ENCODE measurements around the gene CENPW. TPM values are rescaled to one million over a fixed set of nuclear protein-coding genes. Genes with fewer than 3 reads are reported as not detected.
A peak's percentile ranks its signal among the peaks of the same experiment; 100 is the strongest.

CENPW gene
- total and polyA plus RNA-seq, 9 of the 15 experiments (the other 6 are each of a cell fraction or from before 2014, with no cell fraction given), result 48.7 to 285 (median 82.8) TPM

- TF ChIP-seq, protein P1, sequence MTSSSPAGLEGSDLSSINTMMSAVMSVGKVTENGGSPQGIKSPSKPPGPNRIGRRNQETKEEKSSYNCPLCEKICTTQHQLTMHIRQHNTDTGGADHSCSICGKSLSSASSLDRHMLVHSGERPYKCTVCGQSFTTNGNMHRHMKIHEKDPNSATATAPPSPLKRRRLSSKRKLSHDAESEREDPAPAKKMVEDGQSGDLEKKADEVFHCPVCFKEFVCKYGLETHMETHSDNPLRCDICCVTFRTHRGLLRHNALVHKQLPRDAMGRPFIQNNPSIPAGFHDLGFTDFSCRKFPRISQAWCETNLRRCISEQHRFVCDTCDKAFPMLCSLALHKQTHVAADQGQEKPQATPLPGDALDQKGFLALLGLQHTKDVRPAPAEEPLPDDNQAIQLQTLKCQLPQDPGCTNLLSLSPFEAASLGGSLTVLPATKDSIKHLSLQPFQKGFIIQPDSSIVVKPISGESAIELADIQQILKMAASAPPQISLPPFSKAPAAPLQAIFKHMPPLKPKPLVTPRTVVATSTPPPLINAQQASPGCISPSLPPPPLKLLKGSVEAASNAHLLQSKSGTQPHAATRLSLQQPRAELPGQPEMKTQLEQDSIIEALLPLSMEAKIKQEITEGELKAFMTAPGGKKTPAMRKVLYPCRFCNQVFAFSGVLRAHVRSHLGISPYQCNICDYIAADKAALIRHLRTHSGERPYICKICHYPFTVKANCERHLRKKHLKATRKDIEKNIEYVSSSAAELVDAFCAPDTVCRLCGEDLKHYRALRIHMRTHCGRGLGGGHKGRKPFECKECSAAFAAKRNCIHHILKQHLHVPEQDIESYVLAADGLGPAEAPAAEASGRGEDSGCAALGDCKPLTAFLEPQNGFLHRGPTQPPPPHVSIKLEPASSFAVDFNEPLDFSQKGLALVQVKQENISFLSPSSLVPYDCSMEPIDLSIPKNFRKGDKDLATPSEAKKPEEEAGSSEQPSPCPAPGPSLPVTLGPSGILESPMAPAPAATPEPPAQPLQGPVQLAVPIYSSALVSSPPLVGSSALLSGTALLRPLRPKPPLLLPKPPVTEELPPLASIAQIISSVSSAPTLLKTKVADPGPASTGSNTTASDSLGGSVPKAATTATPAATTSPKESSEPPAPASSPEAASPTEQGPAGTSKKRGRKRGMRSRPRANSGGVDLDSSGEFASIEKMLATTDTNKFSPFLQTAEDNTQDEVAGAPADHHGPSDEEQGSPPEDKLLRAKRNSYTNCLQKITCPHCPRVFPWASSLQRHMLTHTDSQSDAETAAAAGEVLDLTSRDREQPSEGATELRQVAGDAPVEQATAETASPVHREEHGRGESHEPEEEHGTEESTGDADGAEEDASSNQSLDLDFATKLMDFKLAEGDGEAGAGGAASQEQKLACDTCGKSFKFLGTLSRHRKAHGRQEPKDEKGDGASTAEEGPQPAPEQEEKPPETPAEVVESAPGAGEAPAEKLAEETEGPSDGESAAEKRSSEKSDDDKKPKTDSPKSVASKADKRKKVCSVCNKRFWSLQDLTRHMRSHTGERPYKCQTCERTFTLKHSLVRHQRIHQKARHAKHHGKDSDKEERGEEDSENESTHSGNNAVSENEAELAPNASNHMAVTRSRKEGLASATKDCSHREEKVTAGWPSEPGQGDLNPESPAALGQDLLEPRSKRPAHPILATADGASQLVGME (CRISPR knock-in tag; IDR thresholded peaks at IDR 0.05), result no peak
- TF ChIP-seq, protein P2, sequence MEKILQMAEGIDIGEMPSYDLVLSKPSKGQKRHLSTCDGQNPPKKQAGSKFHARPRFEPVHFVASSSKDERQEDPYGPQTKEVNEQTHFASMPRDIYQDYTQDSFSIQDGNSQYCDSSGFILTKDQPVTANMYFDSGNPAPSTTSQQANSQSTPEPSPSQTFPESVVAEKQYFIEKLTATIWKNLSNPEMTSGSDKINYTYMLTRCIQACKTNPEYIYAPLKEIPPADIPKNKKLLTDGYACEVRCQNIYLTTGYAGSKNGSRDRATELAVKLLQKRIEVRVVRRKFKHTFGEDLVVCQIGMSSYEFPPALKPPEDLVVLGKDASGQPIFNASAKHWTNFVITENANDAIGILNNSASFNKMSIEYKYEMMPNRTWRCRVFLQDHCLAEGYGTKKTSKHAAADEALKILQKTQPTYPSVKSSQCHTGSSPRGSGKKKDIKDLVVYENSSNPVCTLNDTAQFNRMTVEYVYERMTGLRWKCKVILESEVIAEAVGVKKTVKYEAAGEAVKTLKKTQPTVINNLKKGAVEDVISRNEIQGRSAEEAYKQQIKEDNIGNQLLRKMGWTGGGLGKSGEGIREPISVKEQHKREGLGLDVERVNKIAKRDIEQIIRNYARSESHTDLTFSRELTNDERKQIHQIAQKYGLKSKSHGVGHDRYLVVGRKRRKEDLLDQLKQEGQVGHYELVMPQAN (IDR thresholded peaks at IDR 0.05; ENCODE audit: borderline replicate concordance), result peak; percentile 96
- TF ChIP-seq ZNF12 (CRISPR knock-in tag; IDR thresholded peaks at IDR 0.05) (no peak), C11orf30 (IDR thresholded peaks at IDR 0.05; ENCODE audit: low read depth) (peak; percentile 96), MXI1 (IDR thresholded peaks at IDR 0.05; ENCODE audit: low read depth, low read length) (peak; percentile 46; the same call in 1 of the 2 replicates), POLR2A (conservative IDR thresholded peaks at IDR 0.05) (peak; percentile 85), KLF16 (IDR thresholded peaks at IDR 0.05) (no peak), RBBP5 (IDR thresholded peaks at IDR 0.05; ENCODE audit: borderline replicate concordance, insufficient read depth, low read length, poor library complexity, severe bottlenecking) (peak; percentile 96), AFF1 (IDR thresholded peaks at IDR 0.05; ENCODE audit: low read depth in 1 of 2, partially characterized antibody in 2 of 2) (peak in 1 of 2 experiments; percentile 57), ATF3 (IDR thresholded peaks at IDR 0.05) (peak; percentile 92), ATF3 (CRISPR knock-in tag; conservative IDR thresholded peaks at IDR 0.05) (no peak)
- TF ChIP-seq, protein P3, sequence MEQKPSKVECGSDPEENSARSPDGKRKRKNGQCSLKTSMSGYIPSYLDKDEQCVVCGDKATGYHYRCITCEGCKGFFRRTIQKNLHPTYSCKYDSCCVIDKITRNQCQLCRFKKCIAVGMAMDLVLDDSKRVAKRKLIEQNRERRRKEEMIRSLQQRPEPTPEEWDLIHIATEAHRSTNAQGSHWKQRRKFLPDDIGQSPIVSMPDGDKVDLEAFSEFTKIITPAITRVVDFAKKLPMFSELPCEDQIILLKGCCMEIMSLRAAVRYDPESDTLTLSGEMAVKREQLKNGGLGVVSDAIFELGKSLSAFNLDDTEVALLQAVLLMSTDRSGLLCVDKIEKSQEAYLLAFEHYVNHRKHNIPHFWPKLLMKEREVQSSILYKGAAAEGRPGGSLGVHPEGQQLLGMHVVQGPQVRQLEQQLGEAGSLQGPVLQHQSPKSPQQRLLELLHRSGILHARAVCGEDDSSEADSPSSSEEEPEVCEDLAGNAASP (IDR thresholded peaks at IDR 0.05), result no peak
These were observed at the start of gene CENPW (continued) for GRCh38 chr6:126339796-126340609.

All from K562 (cell line).